ENCODE measurements around the gene STK17B. TPM values are rescaled to one million over a fixed set of nuclear protein-coding genes. Genes with fewer than 3 reads are reported as not detected.

The STK17B gene
- total RNA-seq, 2 experiments from 2014 or later, result 95.0 to 148 TPM

GRCh38 chr2:196097864-196098660 lies 73.3 kb downstream of the STK17B start:
- Histone ChIP-seq H3K79me2 (ENCODE audit: insufficient read depth, low read depth, low read length) (no peaks in the 10 kb centered on the region), H3K27ac (ENCODE audit: low read depth, low read length, poor library complexity, severe bottlenecking) (no peak overlapping the region), H3K9me2 (ENCODE audit: insufficient read depth, low read length) (no peaks in the 10 kb centered on the region), H4K20me1 (ENCODE audit: insufficient read depth, low read length) (no peaks in the 10 kb centered on the region), H3K9me3 (ENCODE audit: low read length) (no peaks in the 10 kb centered on the region), H3K4me2 (ENCODE audit: low read length) (no peak overlapping the region), H3K36me3 (ENCODE audit: insufficient read depth, low read length) (no peaks in the 10 kb centered on the region), H2AFZ (ENCODE audit: low read length) (no peak overlapping the region), H3K4me3 (ENCODE audit: low read depth, low read length, poor library complexity, severe bottlenecking) (no peak overlapping the region), H3K4me1 (ENCODE audit: insufficient read depth, low read length, poor library complexity, severe bottlenecking) (peaks cover 12% of the 10 kb centered on the region)
- DNase-seq (ENCODE audit: low spot score), result no peak
- intact Hi-C loops (cut with micrococcal nuclease; ENCODE audit: unreplicated experiment), result no loop called here
- TF ChIP-seq CTCF (conservative IDR thresholded peaks at IDR 0.05; ENCODE audit: low read length), result no peak
- no peak for TF ChIP-seq EZH2phosphoT487 (IDR thresholded peaks at IDR 0.05; ENCODE audit: borderline replicate concordance, low read depth, low read length)
- BruUV-seq (replicated peaks), result no TSS peak
- CTCF ChIA-PET (ENCODE audit: unreplicated experiment), result no interaction called here
- POLR2A ChIA-PET, result interaction anchor here (0.7 to 1.4 kb wide), 3 partner anchors 20 to 524 kb away, joined by 3 to 4 read pairs (median 3); no protein-coding TSS in a partner anchor

GRCh38 chr2:196096982-196097745 lies 74.2 kb downstream of the STK17B start:
- TF ChIP-seq EZH2phosphoT487 (IDR thresholded peaks at IDR 0.05; ENCODE audit: borderline replicate concordance, low read depth, low read length) (no peak), CTCF (conservative IDR thresholded peaks at IDR 0.05; ENCODE audit: low read length) (no peak)
- no peaks in the 10 kb centered on the region for H3K36me3 ChIP-seq (ENCODE audit: insufficient read depth, low read length)
- intact Hi-C loops (cut with micrococcal nuclease; ENCODE audit: unreplicated experiment), result no loop called here
- H3K79me2 ChIP-seq (ENCODE audit: insufficient read depth, low read depth, low read length), result no peaks in the 10 kb centered on the region
- no peak overlapping the region for H3K27ac ChIP-seq (ENCODE audit: low read depth, low read length, poor library complexity, severe bottlenecking)
- peaks cover 12% of the 10 kb centered on the region for H3K4me1 ChIP-seq (ENCODE audit: insufficient read depth, low read length, poor library complexity, severe bottlenecking)
- no peak overlapping the region for H3K4me2 ChIP-seq (ENCODE audit: low read length)
- H3K4me3 ChIP-seq (ENCODE audit: low read depth, low read length, poor library complexity, severe bottlenecking), result no peak overlapping the region
- H2AFZ ChIP-seq (ENCODE audit: low read length), result no peak overlapping the region
- no peaks in the 10 kb centered on the region for H3K9me3 ChIP-seq (ENCODE audit: low read length)
- ChIA-PET CTCF (ENCODE audit: unreplicated experiment) (interaction anchor here (0.5 kb wide), 1 partner anchor 207 kb away, joined by 3 read pairs; no protein-coding TSS in a partner anchor), POLR2A (interaction anchor here (0.6 to 1.4 kb wide), 4 partner anchors 10 to 453 kb away, joined by 3 to 5 read pairs (median 4); no protein-coding TSS in a partner anchor)
- no peaks in the 10 kb centered on the region for H3K9me2 ChIP-seq (ENCODE audit: insufficient read depth, low read length)
- H4K20me1 ChIP-seq (ENCODE audit: insufficient read depth, low read length), result no peaks in the 10 kb centered on the region
- no TSS peak for BruUV-seq (replicated peaks)
- DNase-seq (ENCODE audit: low spot score), result no peak

Data from OCI-LY7 (cell line).